GM11168 (cell line): Measurements from ENCODE around the gene SYNE2.

Experiments
- in situ Hi-C: fragments of 300-500 bp; cut with MboI; formaldehyde crosslinking; loops from one replicate; pipeline ENCODE4 v1.12.0; 2022; ENCODE audit warnings: low sequenced_read_pairs; ENCODE audit not compliant: unreplicated experiment

The SYNE2 gene

DNA sequence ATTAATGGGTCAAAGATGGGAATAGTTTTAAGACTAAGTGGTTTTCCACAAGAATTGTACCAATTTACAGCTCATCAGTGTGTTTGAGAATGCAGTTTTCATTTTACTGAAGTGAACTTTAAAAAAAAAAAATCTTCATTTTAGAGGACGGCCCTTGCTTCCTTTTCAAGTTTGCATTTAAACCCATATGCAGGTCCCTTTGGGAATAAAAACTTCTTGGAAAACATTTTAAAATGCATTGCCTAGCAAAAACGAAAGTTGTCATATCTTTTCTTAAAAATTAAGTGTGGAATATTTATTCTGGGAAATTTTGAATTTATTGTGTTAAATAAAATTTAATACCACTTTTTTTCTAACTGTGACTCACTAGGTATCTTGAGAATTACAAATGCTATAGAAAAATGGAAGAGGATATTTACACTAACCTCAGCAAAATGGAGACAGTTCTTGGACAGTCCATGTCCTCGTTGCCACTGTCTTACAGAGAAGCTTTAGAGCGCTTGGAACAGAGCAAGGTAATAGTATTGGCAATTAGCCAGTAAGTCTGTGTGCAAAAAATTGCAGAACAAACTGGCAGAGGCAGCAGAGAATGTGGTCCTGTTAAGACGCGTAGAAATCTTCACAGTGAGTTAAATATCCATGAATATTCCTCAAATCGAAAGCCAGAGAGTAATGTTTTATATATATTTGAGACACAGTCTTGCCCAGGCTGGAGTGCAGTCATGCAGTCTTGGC is 209.7 kb downstream of the SYNE2 start:
- in situ Hi-C loops: no loop called here

DNA sequence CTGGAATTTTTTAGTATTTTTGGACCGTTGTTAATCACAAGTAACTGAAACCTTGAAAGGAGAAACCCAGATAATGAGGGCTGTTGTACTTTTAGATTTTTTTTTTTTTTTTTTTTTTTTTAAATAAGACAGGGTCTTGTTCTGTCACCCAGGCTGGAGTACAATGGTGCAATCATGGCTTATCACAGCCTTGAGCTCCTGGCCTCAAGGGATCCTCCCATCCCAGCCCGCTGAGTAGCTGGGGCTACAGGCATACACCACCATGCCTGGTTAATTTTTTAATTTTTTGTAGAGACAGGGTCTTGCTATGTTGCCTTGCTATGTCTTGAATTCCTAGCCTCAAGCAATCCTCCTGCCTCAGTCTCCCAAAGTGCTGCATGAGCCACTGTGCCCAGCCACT is 211.6 kb downstream of the SYNE2 start:
- in situ Hi-C loops: no loop called here

- in situ Hi-C loops: no loop called here
Measured at GRCh38 chr14:64069634-64070359, 217.0 kb downstream of the SYNE2 start.

DNA sequence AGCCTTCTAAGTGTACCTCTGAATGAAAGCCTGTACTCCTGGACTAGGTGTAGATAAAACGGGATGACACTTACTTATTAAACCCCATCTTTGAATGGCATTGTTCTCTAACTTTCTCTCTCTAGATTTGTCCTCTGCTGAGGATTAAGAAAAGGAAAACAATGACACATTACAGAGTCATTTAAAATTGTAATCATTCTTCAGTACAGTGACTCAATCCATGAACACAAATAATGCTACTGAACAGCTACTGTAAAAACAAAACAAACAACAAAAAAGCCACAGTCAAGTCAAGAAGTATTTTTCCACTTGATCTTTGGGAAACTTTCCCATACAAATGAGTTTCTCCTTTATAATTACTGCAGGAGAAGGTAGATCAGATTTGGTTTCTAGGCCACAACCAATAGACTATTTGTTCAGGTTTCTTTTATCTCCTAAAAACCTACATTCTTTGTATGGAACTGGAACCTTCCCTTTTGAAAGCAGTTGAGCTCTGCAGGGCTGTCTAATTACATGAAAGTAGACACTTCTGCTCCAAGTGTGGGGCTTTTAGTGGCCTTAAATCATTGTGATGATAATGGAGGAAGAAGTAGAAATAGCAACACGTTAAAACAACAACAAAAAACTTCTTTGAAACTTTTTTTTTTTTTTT is 222.3 kb downstream of the SYNE2 start:
- in situ Hi-C loops: no loop called here

- in situ Hi-C loops: no loop called here
Measured at GRCh38 chr14:64075613-64076005, 222.8 kb downstream of the SYNE2 start.

- in situ Hi-C loops: no loop called here
Measured at GRCh38 chr14:64080452-64080851, 227.6 kb downstream of the SYNE2 start.

DNA sequence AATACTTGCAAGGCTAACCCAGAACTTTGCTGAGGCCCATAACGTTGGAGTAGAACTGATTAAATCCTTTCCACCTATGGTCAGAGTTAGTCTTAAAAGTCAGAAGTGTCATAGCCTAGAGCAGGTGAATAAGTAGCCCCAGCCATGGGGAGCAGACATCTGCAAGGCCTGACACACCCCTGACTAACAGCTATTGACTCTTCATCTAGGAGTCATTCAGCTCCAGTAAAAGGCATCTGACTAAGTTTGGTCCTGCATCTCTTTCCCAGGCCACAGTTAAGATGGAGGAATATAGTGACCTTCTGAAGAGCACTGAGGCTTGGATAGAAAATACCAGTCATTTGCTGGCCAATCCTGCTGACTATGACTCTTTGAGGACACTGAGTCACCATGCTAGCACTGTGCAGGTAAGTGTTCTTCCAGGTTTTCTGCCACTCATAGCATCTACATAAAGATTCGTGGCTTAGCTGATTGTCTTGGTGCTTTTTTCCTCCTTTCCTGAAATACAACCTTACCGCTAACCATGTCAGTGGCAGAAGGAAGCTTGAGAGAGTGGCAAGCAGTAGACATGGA is 228.5 kb downstream of the SYNE2 start:
- in situ Hi-C loops: no loop called here

DNA sequence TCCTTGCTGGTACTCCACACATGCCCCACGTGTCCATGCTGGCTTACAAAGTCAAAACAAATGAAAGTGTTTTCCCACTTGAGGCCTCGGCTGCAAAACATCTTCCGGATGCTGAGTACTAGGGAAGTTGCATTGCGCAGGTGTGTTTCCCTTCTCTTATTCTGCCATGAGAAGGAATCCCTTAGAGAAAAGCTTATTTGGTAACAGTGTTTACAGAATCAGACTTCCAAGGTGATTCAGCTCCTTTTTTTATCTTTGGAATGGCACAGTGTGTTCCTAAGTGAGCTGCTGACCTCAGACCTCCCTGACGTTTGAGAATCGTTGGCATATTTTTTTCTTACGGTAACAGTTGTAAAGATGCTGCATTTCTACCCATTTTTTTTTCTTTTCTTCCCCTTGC is 230.0 kb downstream of the SYNE2 start:
- in situ Hi-C loops: no loop called here

DNA sequence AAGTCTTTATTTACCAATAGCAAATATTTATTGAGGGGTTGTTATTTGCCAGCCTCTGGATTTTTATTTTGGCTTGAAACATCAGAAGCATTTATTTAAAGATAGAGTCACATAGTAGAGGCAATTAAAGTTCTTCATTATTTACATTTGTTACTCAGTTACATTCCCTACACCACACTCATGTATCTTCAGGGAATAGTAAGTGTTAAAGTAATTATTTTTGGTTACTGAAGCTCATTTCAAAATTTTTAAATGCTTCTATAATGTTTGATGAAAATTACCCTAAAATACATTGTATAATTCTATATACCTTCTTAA is 235.8 kb downstream of the SYNE2 start:
- in situ Hi-C loops: no loop called here

DNA sequence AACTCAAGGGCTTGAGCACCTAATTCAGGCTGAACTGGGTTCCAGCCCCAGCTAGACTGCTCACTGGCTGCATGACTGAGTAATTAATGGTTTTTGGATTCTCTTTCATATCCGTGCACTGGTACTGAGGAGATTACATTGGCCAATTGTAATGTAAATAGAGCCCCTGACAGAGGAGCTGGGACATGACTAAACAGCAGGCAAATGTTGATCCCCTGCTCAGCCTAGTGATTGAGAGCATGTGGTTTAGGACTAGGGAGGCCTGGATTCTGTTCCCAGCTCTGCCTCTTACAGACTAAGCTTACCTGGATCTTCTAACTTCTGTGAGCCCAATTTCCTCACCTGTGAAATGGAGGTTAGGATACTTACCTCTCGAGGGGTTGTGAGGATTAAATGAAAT is 237.1 kb downstream of the SYNE2 start:
- in situ Hi-C loops: no loop called here

DNA sequence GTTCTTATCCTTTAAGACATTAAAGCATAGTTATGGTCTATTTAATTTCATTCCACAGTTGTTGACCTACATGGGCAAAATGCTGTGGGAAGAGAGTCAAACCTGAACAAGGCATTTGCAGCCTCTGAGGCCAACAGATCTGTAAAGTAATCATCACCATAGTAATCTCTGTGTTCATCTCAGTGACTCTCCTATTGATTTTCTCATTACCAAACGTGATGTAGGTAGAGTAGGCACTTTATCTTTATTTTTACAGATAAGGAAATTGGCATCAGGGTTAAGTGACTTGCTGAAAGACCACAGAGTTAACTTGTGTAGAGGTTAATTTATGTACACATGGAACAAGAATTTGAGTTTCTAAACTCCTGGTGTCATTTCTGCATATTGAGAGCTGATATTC is 238.4 kb downstream of the SYNE2 start:
- in situ Hi-C loops: no loop called here

DNA sequence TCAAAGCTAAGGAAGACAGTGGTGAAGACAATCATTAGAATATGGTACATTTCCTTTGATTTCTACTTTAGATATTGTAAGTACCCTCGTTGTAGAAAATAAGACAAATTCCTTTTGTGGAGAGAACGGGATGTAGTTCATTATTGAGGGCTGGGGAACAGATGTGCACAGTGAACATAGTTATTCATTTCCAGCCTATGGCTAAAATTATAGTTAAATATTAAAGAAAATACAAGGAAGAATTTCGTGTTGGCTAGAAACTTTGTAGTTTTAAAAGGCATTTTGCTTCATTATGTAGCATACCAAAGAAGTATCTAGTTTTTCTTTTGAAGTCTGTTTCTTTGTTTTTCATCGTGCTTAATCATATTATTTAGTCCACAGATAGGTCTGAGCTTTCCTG is 239.5 kb downstream of the SYNE2 start:
- in situ Hi-C loops: no loop called here

- in situ Hi-C loops: no loop called here
Measured at GRCh38 chr14:64092940-64093339, 240.1 kb downstream of the SYNE2 start.

DNA sequence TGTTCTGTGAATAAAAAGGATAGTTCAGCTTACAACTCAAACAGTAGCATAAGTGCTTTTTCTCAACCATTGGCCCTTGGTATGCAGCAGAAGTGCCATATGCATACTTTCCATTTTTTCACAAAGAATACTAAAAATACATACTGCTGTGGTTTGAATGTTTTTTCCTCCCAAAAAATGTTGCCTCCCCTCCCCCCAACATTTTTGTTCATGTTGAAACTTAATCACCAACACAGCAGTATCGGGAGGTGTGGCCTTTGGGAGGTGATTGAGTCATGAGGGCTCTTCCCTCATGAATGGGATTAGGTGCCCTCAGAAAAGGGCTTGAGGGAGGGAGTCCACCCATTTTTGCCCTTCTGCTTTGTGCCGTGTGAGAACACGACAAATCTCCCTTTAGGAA is 242.8 kb downstream of the SYNE2 start:
- in situ Hi-C loops: no loop called here

DNA sequence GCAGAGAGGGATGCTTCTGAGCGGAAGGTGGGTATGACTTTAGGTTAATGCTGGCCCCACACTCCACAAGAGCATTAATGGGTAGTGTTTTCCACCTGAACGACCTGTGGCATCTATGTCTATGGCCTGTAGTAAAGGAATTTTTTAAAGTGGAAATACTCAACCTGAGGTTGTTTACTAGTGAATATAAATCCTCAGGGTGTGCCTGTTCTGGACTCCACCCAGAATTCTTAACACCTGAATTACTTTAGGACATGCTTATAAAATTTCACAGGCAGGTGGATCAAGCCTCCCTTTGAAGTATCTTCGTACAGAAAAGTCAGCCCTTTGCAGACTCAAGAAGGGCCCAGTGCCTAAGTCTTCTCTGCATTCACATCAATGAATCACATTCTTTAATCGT is 245.3 kb downstream of the SYNE2 start:
- in situ Hi-C loops: no loop called here

GRCh38 chr14:64107438-64107837 is 254.6 kb downstream of the SYNE2 start:
- in situ Hi-C loops: no loop called here

GRCh38 chr14:64109819-64110554 is 257.2 kb downstream of the SYNE2 start:
- in situ Hi-C loops: no loop called here

GRCh38 chr14:64110802-64111201 is 258.0 kb downstream of the SYNE2 start:
- in situ Hi-C loops: no loop called here

GRCh38 chr14:64112867-64113678 is 260.3 kb downstream of the SYNE2 start:
- in situ Hi-C loops: no loop called here

DNA sequence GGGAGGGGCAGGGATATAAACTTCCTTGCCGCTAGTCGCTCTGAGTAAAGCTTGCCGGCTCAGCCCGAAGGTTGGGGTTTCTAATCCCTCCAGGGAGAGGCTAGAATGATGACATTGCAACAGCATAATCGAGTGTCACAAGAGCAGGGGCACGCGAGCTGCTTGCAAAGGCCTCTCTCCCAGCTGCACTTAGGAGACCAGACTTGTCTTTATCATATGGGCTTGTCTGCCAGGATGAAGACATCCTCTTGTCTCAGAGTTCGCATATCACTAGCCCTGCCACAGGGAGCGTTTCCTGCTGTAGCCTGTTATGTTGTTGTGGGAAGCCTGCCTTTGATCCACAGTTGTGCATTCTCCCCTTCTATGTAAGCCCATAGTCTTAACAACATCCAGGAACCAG is 261.4 kb downstream of the SYNE2 start:
- in situ Hi-C loops: no loop called here
